Mucosa of descending colon (tissue), 3 donors: ENCODE results near the gene SIRPA. TPM values are rescaled to one million over a fixed set of nuclear protein-coding genes. Genes with fewer than 3 reads are reported as not detected.

Source experiments
- ATAC-seq: fragments of 200-7000 bp; cut with Tn5 transposase; one replicate; pipeline ENCODE4 v1.9.1; 2020; ENCODE audit warnings: mild to moderate bottlenecking, moderate library complexity
- DNase-seq, 3 donors: peaks; one replicate each; pipeline ENCODE4 v3.0.0-alpha.2; 2020
- H3K36me3 ChIP-seq: fragments of 200-600 bp; one replicate; pipeline ENCODE4 v1.8.0; 2021; ENCODE audit warnings: low read depth, mild to moderate bottlenecking
- H3K4me1 ChIP-seq: fragments of 200-600 bp; one replicate; pipeline ENCODE4 v1.8.0; 2021; ENCODE audit warnings: low read depth, mild to moderate bottlenecking
- H3K4me3 ChIP-seq: fragments of 200-600 bp; one replicate; pipeline ENCODE4 v1.8.0; 2021; ENCODE audit warnings: mild to moderate bottlenecking
- H3K9me3 ChIP-seq: fragments of 200-600 bp; one replicate; pipeline ENCODE4 v1.8.0; 2021; ENCODE audit warnings: mild to moderate bottlenecking
- CTCF ChIP-seq: fragments of 200-600 bp; IDR thresholded peaks from one replicate; pipeline ENCODE4 v1.8.0; 2022; ENCODE audit warnings: antibody characterized with exemption, mild to moderate bottlenecking
- intact Hi-C, 2 donors: fragments of 100-400 bp; cut with DNase I in 1 of 2; cut with micrococcal nuclease in 1 of 2; formaldehyde crosslinking; loops; one replicate each; pipeline versions ENCODE4 v1.11.0 to v1.11.1; 2022; cut with DNase I, micrococcal nuclease
- total RNA-seq, 3 donors: library from RNA; stranded (reverse); fragmentation: NEBNext Ultra II Directional in 2 of 3; extraction: Animal tissue kit (Norgen Biotek cat#: 25700) in 2 of 3; gene quantifications; one replicate each; pipeline versions ENCODE4 v1.2.1 to v1.2.4, GENCODE V29; 2021 to 2023
- donor health status: DM: no; HTN: no; CAD: no; lungs with moderate emphysema.
- donor health status: DM: no; HTN: no; CAD: no.
- donor health status: DM: no; HTN: yes; CAD: no.

The SIRPA gene
- total RNA-seq, 3 donors from 2014 or later, result 7.6 to 24.4 (median 14.1) TPM

- no peak for DNase-seq
- peaks cover 3% of the 10 kb centered on the region for H3K4me1 ChIP-seq
- ATAC-seq, result no peak
- no peaks in the 10 kb centered on the region for H3K9me3 ChIP-seq
- intact Hi-C loops, result no loop called here
- no peaks in the 10 kb centered on the region for H3K36me3 ChIP-seq
- no peak overlapping the region for H3K4me3 ChIP-seq
- no peak for TF ChIP-seq CTCF
Observed at GRCh38 chr20:1902188-1902587, 7.0 kb downstream of the SIRPA start.

- no peaks in the 10 kb centered on the region for H3K4me1 ChIP-seq
- TF ChIP-seq CTCF, result no peak
- H3K9me3 ChIP-seq, result no peaks in the 10 kb centered on the region
- intact Hi-C loops, result no loop called here
- no peaks in the 10 kb centered on the region for H3K36me3 ChIP-seq
- no peak overlapping the region for H3K4me3 ChIP-seq
- DNase-seq (no peak), ATAC-seq (no peak)
Observed at GRCh38 chr20:1904135-1904534, 8.9 kb downstream of the SIRPA start.

GRCh38 chr20:1905009-1905408 is 9.8 kb downstream of the SIRPA start:
- intact Hi-C loops, result no loop called here
- DNase-seq (no peak), ATAC-seq (no peak)
- H3K4me1 ChIP-seq, result no peaks in the 10 kb centered on the region
- H3K9me3 ChIP-seq, result no peaks in the 10 kb centered on the region
- no peak overlapping the region for H3K4me3 ChIP-seq
- no peaks in the 10 kb centered on the region for H3K36me3 ChIP-seq
- no peak for TF ChIP-seq CTCF

- no peak for ATAC-seq
- intact Hi-C loops, result no loop called here
Observed at GRCh38 chr20:1905693-1906092, 10.5 kb downstream of the SIRPA start.

GRCh38 chr20:1906361-1907051 is 11.3 kb downstream of the SIRPA start:
- H3K36me3 ChIP-seq, result no peaks in the 10 kb centered on the region
- ATAC-seq, result no peak

More at GRCh38 chr20:1905693-1906092, 10.5 kb downstream of the SIRPA start:
- Histone ChIP-seq H3K4me1 (no peaks in the 10 kb centered on the region), H3K4me3 (no peak overlapping the region), H3K9me3 (no peaks in the 10 kb centered on the region), H3K36me3 (no peaks in the 10 kb centered on the region)
- no peak for DNase-seq
- TF ChIP-seq CTCF, result no peak

More at GRCh38 chr20:1906361-1907051, 11.3 kb downstream of the SIRPA start:
- DNase-seq, result no peak
- TF ChIP-seq CTCF, result no peak
- intact Hi-C loops, result no loop called here
- no peaks in the 10 kb centered on the region for H3K4me1 ChIP-seq
- no peak overlapping the region for H3K4me3 ChIP-seq
- no peaks in the 10 kb centered on the region for H3K9me3 ChIP-seq
